ENCODE data around the gene CCN5.
A peak's percentile ranks its signal among the peaks of the same experiment; 100 is the strongest.

CCN5 gene

GRCh38 chr20:44715499-44716308 lies 535 bp downstream of the CCN5 start:
- Histone ChIP-seq H3K4me1 (ENCODE audit: control insufficient read depth in 2 of 2, insufficient read depth in 2 of 2, low read length in 2 of 2) (peaks cover 11 to 13% of the 10 kb centered on the region in 2 donors), H3K4me3 (ENCODE audit: low read length in 2 of 2) (peak overlapping the region in 1 of 2 donors; percentile 42), H3K9me3 (ENCODE audit: control insufficient read depth in 2 of 2, low read length in 2 of 2) (no peaks in the 10 kb centered on the region), H3K27me3 (ENCODE audit: control insufficient read depth in 2 of 2, insufficient read depth in 2 of 2, low read length in 2 of 2) (peaks cover 0 to 3% of the 10 kb centered on the region in 2 donors), H3K36me3 (ENCODE audit: control insufficient read depth in 2 of 2, insufficient read depth in 2 of 2, low read length in 2 of 2) (no peaks in the 10 kb centered on the region), H3K27ac (ENCODE audit: low read depth in 2 of 2, low read length in 2 of 2) (no peak overlapping the region), H3K9ac (ENCODE audit: low read depth in 1 of 2, low read length in 2 of 2) (no peak overlapping the region)

- Histone ChIP-seq H3K9me3 (ENCODE audit: control insufficient read depth in 2 of 2, low read length in 2 of 2) (no peaks in the 10 kb centered on the region), H3K27me3 (ENCODE audit: control insufficient read depth in 2 of 2, insufficient read depth in 2 of 2, low read length in 2 of 2) (peaks cover 0 to 3% of the 10 kb centered on the region in 2 donors), H3K4me3 (ENCODE audit: low read length in 2 of 2) (no peak overlapping the region), H3K9ac (ENCODE audit: low read depth in 1 of 2, low read length in 2 of 2) (no peak overlapping the region), H3K4me1 (ENCODE audit: control insufficient read depth in 2 of 2, insufficient read depth in 2 of 2, low read length in 2 of 2) (peaks cover 11 to 13% of the 10 kb centered on the region in 2 donors), H3K36me3 (ENCODE audit: control insufficient read depth in 2 of 2, insufficient read depth in 2 of 2, low read length in 2 of 2) (no peaks in the 10 kb centered on the region), H3K27ac (ENCODE audit: low read depth in 2 of 2, low read length in 2 of 2) (no peak overlapping the region)
Measured at GRCh38 chr20:44716309-44717106, 1.3 kb downstream of the CCN5 start.

GRCh38 chr20:44717986-44718385 lies 2.8 kb downstream of the CCN5 start:
- Histone ChIP-seq H3K4me3 (ENCODE audit: low read length in 2 of 2) (no peak overlapping the region), H3K4me1 (ENCODE audit: control insufficient read depth in 2 of 2, insufficient read depth in 2 of 2, low read length in 2 of 2) (peaks cover 11 to 13% of the 10 kb centered on the region in 2 donors), H3K36me3 (ENCODE audit: control insufficient read depth in 2 of 2, insufficient read depth in 2 of 2, low read length in 2 of 2) (no peaks in the 10 kb centered on the region), H3K27ac (ENCODE audit: low read depth in 2 of 2, low read length in 2 of 2) (no peak overlapping the region), H3K9me3 (ENCODE audit: control insufficient read depth in 2 of 2, low read length in 2 of 2) (no peaks in the 10 kb centered on the region), H3K9ac (ENCODE audit: low read depth in 1 of 2, low read length in 2 of 2) (no peak overlapping the region), H3K27me3 (ENCODE audit: control insufficient read depth in 2 of 2, insufficient read depth in 2 of 2, low read length in 2 of 2) (peaks cover 0 to 3% of the 10 kb centered on the region in 2 donors)

GRCh38 chr20:44719841-44720240 lies 4.7 kb downstream of the CCN5 start:
- Histone ChIP-seq H3K27me3 (ENCODE audit: control insufficient read depth in 2 of 2, insufficient read depth in 2 of 2, low read length in 2 of 2) (peaks cover 0 to 3% of the 10 kb centered on the region in 2 donors), H3K27ac (ENCODE audit: low read depth in 2 of 2, low read length in 2 of 2) (no peak overlapping the region), H3K9ac (ENCODE audit: low read depth in 1 of 2, low read length in 2 of 2) (no peak overlapping the region), H3K36me3 (ENCODE audit: control insufficient read depth in 2 of 2, insufficient read depth in 2 of 2, low read length in 2 of 2) (no peaks in the 10 kb centered on the region), H3K4me1 (ENCODE audit: control insufficient read depth in 2 of 2, insufficient read depth in 2 of 2, low read length in 2 of 2) (peaks cover 4 to 7% of the 10 kb centered on the region in 2 donors), H3K9me3 (ENCODE audit: control insufficient read depth in 2 of 2, low read length in 2 of 2) (no peaks in the 10 kb centered on the region), H3K4me3 (ENCODE audit: low read length in 2 of 2) (no peak overlapping the region)

- Histone ChIP-seq H3K4me1 (ENCODE audit: control insufficient read depth in 2 of 2, insufficient read depth in 2 of 2, low read length in 2 of 2) (no peaks in the 10 kb centered on the region), H3K27me3 (ENCODE audit: control insufficient read depth in 2 of 2, insufficient read depth in 2 of 2, low read length in 2 of 2) (peaks cover 0 to 3% of the 10 kb centered on the region in 2 donors), H3K27ac (ENCODE audit: low read depth in 2 of 2, low read length in 2 of 2) (no peak overlapping the region), H3K9ac (ENCODE audit: low read depth in 1 of 2, low read length in 2 of 2) (no peak overlapping the region), H3K4me3 (ENCODE audit: low read length in 2 of 2) (no peak overlapping the region), H3K36me3 (ENCODE audit: control insufficient read depth in 2 of 2, insufficient read depth in 2 of 2, low read length in 2 of 2) (no peaks in the 10 kb centered on the region), H3K9me3 (ENCODE audit: control insufficient read depth in 2 of 2, low read length in 2 of 2) (no peaks in the 10 kb centered on the region)
Measured at GRCh38 chr20:44720621-44720996, 5.4 kb downstream of the CCN5 start.

GRCh38 chr20:44720997-44721784 lies 6.0 kb downstream of the CCN5 start:
- Histone ChIP-seq H3K27ac (ENCODE audit: low read depth in 2 of 2, low read length in 2 of 2) (no peak overlapping the region), H3K36me3 (ENCODE audit: control insufficient read depth in 2 of 2, insufficient read depth in 2 of 2, low read length in 2 of 2) (no peaks in the 10 kb centered on the region), H3K9ac (ENCODE audit: low read depth in 1 of 2, low read length in 2 of 2) (no peak overlapping the region), H3K9me3 (ENCODE audit: control insufficient read depth in 2 of 2, low read length in 2 of 2) (no peaks in the 10 kb centered on the region), H3K4me3 (ENCODE audit: low read length in 2 of 2) (no peak overlapping the region), H3K4me1 (ENCODE audit: control insufficient read depth in 2 of 2, insufficient read depth in 2 of 2, low read length in 2 of 2) (no peaks in the 10 kb centered on the region), H3K27me3 (ENCODE audit: control insufficient read depth in 2 of 2, insufficient read depth in 2 of 2, low read length in 2 of 2) (peaks cover 0 to 5% of the 10 kb centered on the region in 2 donors)

- Histone ChIP-seq H3K4me1 (ENCODE audit: control insufficient read depth in 2 of 2, insufficient read depth in 2 of 2, low read length in 2 of 2) (no peaks in the 10 kb centered on the region), H3K27ac (ENCODE audit: low read depth in 2 of 2, low read length in 2 of 2) (no peak overlapping the region), H3K9me3 (ENCODE audit: control insufficient read depth in 2 of 2, low read length in 2 of 2) (no peaks in the 10 kb centered on the region), H3K9ac (ENCODE audit: low read depth in 1 of 2, low read length in 2 of 2) (no peak overlapping the region), H3K27me3 (ENCODE audit: control insufficient read depth in 2 of 2, insufficient read depth in 2 of 2, low read length in 2 of 2) (peaks cover 0 to 5% of the 10 kb centered on the region in 2 donors), H3K36me3 (ENCODE audit: control insufficient read depth in 2 of 2, insufficient read depth in 2 of 2, low read length in 2 of 2) (no peaks in the 10 kb centered on the region), H3K4me3 (ENCODE audit: low read length in 2 of 2) (no peak overlapping the region)
Measured at GRCh38 chr20:44721785-44722054, 6.6 kb downstream of the CCN5 start.

GRCh38 chr20:44722990-44723389 lies 7.8 kb downstream of the CCN5 start:
- Histone ChIP-seq H3K4me3 (ENCODE audit: low read length in 2 of 2) (no peak overlapping the region), H3K4me1 (ENCODE audit: control insufficient read depth in 2 of 2, insufficient read depth in 2 of 2, low read length in 2 of 2) (no peaks in the 10 kb centered on the region), H3K9ac (ENCODE audit: low read depth in 1 of 2, low read length in 2 of 2) (no peak overlapping the region), H3K9me3 (ENCODE audit: control insufficient read depth in 2 of 2, low read length in 2 of 2) (no peaks in the 10 kb centered on the region), H3K27ac (ENCODE audit: low read depth in 2 of 2, low read length in 2 of 2) (no peak overlapping the region), H3K36me3 (ENCODE audit: control insufficient read depth in 2 of 2, insufficient read depth in 2 of 2, low read length in 2 of 2) (no peaks in the 10 kb centered on the region), H3K27me3 (ENCODE audit: control insufficient read depth in 2 of 2, insufficient read depth in 2 of 2, low read length in 2 of 2) (peaks cover 0 to 5% of the 10 kb centered on the region in 2 donors)

- peaks cover 0 to 3% of the 10 kb centered on the region in 2 donors for H3K27me3 ChIP-seq (ENCODE audit: control insufficient read depth in 2 of 2, insufficient read depth in 2 of 2, low read length in 2 of 2)
- H3K9ac ChIP-seq (ENCODE audit: low read depth in 1 of 2, low read length in 2 of 2) = no peak overlapping the region
- no peaks in the 10 kb centered on the region for H3K4me1 ChIP-seq (ENCODE audit: control insufficient read depth in 2 of 2, insufficient read depth in 2 of 2, low read length in 2 of 2)
- no peak overlapping the region for H3K4me3 ChIP-seq (ENCODE audit: low read length in 2 of 2)
- H3K36me3 ChIP-seq (ENCODE audit: control insufficient read depth in 2 of 2, insufficient read depth in 2 of 2, low read length in 2 of 2) = no peaks in the 10 kb centered on the region
- H3K9me3 ChIP-seq (ENCODE audit: control insufficient read depth in 2 of 2, low read length in 2 of 2) = no peaks in the 10 kb centered on the region
- no peak overlapping the region for H3K27ac ChIP-seq (ENCODE audit: low read depth in 2 of 2, low read length in 2 of 2)
Measured at GRCh38 chr20:44723391-44723790, 8.2 kb downstream of the CCN5 start.

Measured in mucosa of rectum (tissue), 2 donors.